Nephron progenitor cell (in vitro differentiated cells): ENCODE measurements around the gene PTPRA.

Source experiments
- DNase-seq: peaks from one replicate; pipeline ENCODE4 v3.0.0; 2021
- H3K27ac Mint-ChIP-seq: 2 replicates; pipeline ENCODE4 v1.8.0; 2021; ENCODE audit warnings: mild to moderate bottlenecking, moderate library complexity, mixed read lengths
- H3K27me3 Mint-ChIP-seq: 2 replicates; pipeline ENCODE4 v1.8.0; 2021; ENCODE audit warnings: mild to moderate bottlenecking, low read depth, mixed read lengths; ENCODE audit not compliant: poor library complexity
- H3K36me3 Mint-ChIP-seq: 2 replicates; pipeline ENCODE4 v1.8.0; 2021; ENCODE audit warnings: low read depth, mixed read lengths
- H3K4me1 Mint-ChIP-seq: 2 replicates; pipeline ENCODE4 v1.8.0; 2021; ENCODE audit warnings: mixed read lengths
- H3K4me3 Mint-ChIP-seq: 2 replicates; pipeline ENCODE4 v1.8.0; 2021; ENCODE audit warnings: mild to moderate bottlenecking, moderate library complexity, mixed read lengths
- H3K9me3 Mint-ChIP-seq: 2 replicates; pipeline ENCODE4 v1.8.0; 2021; ENCODE audit warnings: mild to moderate bottlenecking, moderate library complexity, mixed read lengths
- CTCF ChIP-seq: fragments of 200-600 bp; sonication (generic); IDR thresholded peaks from 2 replicates; pipeline ENCODE4 v1.5.0; 2021; ENCODE audit warnings: antibody characterized with exemption

PTPRA gene

GRCh38 chr20:3045816-3046676 lies 172.8 kb downstream of the PTPRA start, which contains the start of gene MRPS26:
TSS of gene MRPS26 (plus strand) at chr20:3046052. CDS start at chr20:3046069, 17 bp downstream.
- Mint-ChIP-seq H3K27ac (peak within 1 kb of the TSS; percentile 90), H3K9me3 (no peaks in the 10 kb centered on the region), H3K4me1 (peaks cover 51% of the 10 kb centered on the region), H3K4me3 (peak within 1 kb of the TSS; percentile 92), H3K36me3 (peaks cover 39% of the 10 kb centered on the region), H3K27me3 (no peaks in the 10 kb centered on the region)
- DNase-seq: peak; percentile 91
- no peak for TF ChIP-seq CTCF

GRCh38 chr20:3046677-3047462 lies 173.6 kb downstream of the PTPRA start:
- Mint-ChIP-seq H3K9me3 (no peaks in the 10 kb centered on the region), H3K36me3 (peaks cover 33% of the 10 kb centered on the region), H3K27me3 (no peaks in the 10 kb centered on the region), H3K4me3 (peak overlapping the region; percentile 92), H3K27ac (no peak overlapping the region), H3K4me1 (peaks cover 44% of the 10 kb centered on the region)
- no peak for TF ChIP-seq CTCF
- no peak for DNase-seq

GRCh38 chr20:3047486-3048419 lies 174.5 kb downstream of the PTPRA start:
- Mint-ChIP-seq H3K9me3 (no peaks in the 10 kb centered on the region), H3K27ac (no peak overlapping the region), H3K4me1 (peaks cover 35% of the 10 kb centered on the region), H3K4me3 (peak overlapping the region; percentile 92), H3K36me3 (peaks cover 32% of the 10 kb centered on the region), H3K27me3 (no peaks in the 10 kb centered on the region)
- DNase-seq: no peak
- no peak for TF ChIP-seq CTCF

GRCh38 chr20:3051385-3052019 lies 178.2 kb downstream of the PTPRA start:
- DNase-seq: no peak
- no peak overlapping the region for H3K4me3 Mint-ChIP-seq

More at GRCh38 chr20:3051385-3052019, 178.2 kb downstream of the PTPRA start:
- no peaks in the 10 kb centered on the region for H3K9me3 Mint-ChIP-seq
- peaks cover 32% of the 10 kb centered on the region for H3K36me3 Mint-ChIP-seq
- no peak for TF ChIP-seq CTCF
- peaks cover 10% of the 10 kb centered on the region for H3K4me1 Mint-ChIP-seq
- H3K27ac Mint-ChIP-seq: peak overlapping the region; percentile 81
- H3K27me3 Mint-ChIP-seq: peaks cover 4% of the 10 kb centered on the region
